Cerebellar cortex (tissue), 1 donor: ENCODE results near the gene SPATA19.

Experiments used
- DNase-seq: peaks from one replicate; pipeline ENCODE4 v3.0.0-alpha.2; 2015; ENCODE audit warnings: low spot score

Gene SPATA19

DNA sequence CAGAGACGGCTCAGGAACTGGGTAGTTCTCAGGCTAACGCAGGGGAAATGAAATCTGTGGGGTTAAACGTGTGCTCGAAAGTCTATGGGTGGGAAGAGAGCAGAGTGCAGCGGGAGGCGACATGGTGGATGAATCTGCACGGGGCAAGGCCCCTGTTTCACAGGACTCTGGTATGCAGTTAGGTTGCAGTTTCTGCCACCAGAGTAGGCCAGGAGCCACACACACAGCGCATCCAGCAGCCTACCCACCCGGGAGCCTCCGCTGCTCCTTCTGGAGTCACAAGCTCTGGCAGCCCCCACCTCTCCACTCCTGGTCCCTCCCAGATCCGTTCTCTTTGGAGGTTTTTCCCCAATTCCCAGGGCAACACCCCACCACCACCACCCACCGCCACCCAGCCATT lies 27.0 kb downstream of the SPATA19 start:
- DNase-seq: no peak

DNA sequence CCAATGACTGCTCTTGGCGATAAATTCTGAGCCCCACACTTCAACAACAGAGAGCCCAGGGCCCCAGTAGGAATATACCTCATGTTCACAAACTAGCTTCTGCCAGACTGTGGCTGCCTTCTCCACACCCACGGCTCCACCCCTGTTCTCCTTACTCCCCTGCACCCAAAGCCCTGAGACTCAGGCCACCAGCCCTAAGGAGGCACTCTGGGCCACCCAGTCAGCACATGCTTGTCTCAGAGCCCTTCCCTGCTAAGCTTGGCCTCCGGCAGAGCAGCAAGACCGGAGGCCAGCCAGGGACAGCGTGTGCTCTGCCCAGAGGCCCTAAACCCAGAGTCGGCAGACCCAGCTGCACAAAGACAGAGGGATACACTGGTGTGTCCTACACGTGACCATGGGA lies 27.9 kb downstream of the SPATA19 start:
- no peak for DNase-seq

DNA sequence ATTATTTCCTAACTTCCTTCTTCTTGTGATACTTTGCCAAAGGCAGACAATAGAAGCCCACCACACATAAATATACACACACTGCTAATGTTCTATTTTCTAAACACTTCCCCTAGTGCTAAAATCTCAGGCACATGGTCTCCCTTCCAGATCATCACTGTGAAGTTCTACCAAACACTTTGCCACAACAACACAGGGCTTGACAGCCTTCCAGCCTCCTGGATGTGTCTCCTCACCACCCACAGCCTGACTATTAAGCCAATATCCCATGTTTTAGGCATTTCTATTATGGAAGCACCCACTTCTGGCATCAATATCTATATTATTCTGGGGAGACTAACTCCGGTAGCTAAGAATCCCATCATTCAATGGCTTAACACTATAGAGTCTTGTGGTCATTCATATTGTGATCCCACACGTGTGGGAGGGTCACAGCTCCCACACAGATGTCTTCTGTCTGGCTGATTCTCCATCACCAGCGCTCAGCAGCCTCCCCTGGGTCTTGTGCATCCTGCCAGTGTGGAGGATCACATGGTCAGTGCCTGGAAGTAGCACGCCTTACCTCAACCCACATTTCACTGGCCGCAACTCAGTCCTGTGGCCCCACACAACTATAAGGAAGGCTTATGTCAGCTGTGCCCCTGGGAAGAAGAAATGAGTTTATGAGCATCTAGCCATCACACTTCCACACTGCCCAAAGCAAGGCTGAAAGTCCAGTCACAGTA lies 29.0 kb downstream of the SPATA19 start:
- DNase-seq: no peak

DNA sequence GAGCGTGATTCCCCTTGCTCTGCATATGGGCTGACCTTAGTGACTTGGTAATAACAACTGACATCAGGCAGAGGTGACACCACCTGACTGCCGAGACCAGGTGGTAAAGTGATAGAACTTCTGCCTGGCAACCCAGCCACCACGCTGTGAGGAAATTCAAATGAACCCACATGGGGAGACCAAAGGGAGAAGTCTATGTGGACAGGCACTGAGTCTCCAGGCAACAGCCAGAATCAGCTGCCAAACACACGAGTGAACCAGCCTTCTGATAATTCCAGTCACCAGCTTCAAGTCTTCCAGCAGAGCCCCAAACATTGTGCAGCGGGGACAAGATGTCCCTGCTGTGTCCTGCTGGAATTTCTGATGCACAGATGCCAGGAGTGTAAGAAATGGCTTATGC lies 29.7 kb downstream of the SPATA19 start:
- no peak for DNase-seq

DNA sequence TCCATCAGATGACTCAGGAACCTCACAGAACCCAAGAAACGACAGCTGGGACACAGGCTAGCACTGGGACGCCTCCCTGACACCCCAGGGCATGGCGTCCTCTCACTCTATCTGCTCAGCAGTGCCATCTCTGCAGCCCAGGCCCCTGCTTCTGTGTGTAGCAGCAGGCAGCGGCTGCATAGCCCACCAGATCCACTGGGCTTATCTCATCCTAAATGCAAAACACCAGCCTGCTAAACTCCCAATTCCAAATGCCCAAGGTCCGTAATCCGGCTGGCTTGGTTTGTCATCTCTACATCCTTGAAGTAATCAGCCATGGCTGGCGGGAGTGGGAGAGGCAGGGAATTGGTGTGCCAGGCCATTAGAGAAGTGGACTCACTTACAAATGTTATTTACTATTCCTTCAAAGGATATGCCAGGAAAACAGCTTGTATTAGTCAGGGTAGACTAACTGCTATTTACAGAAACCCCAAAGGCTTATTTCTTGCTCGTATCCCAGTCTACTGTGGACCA lies 30.7 kb downstream of the SPATA19 start:
- DNase-seq: no peak

DNA sequence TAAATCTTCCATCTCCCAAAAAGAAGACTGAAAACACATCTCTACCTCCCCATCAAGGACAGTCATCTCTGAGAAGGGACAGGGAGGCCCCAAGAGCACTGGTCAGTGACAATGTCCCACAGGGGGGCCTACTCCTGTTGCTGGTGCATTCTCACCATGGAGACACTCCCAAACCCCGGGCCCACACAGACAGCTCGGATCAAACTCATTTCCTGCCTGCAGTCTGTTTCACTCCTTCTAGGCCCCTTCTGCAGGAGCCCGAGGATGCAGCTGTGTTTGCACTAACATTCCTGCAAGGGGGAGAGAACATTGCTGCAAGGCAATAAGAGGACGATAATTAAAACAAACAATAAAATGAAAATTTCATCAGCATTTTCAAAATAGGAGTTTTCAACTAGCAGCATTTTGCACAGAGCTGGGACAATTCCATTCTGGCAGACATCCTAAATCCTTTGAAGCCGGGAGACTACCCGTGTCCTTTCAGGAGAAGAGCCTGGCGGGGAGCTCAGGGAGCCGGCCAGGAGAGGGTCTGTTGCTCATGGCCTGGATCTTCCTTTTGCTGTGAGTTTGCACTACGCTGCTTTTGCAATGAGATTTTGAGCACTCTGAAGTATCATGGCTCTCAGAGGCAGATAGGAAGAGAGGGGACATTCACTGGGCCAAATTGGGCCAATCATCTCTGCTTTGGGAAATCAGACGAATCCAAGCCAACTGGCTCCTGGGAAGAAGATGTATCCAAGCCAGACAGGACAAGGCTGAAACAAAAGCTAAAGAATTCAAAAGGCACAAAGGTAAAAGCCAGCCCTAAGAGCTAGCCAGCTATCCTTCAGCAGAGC lies 33.2 kb downstream of the SPATA19 start:
- DNase-seq: peak; percentile 53

DNA sequence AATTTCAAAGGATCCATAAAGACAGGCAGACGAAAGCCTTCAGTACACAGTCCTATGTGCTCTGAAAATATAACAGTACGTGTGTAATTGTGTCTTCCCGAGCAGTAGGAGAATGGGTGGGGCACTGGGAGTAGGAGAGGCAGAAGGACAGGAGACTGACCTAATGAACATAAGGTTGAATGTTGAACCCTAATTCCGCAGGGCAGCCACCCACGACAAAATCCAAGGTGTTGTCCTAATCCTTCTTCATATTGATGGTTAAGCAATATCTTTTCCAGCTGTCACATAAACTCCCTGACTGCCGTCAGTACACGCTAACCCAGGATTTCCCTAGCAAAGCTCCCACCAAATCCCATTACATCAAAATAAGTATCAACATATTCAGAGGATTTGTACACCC lies 34.5 kb downstream of the SPATA19 start:
- no peak for DNase-seq

DNA sequence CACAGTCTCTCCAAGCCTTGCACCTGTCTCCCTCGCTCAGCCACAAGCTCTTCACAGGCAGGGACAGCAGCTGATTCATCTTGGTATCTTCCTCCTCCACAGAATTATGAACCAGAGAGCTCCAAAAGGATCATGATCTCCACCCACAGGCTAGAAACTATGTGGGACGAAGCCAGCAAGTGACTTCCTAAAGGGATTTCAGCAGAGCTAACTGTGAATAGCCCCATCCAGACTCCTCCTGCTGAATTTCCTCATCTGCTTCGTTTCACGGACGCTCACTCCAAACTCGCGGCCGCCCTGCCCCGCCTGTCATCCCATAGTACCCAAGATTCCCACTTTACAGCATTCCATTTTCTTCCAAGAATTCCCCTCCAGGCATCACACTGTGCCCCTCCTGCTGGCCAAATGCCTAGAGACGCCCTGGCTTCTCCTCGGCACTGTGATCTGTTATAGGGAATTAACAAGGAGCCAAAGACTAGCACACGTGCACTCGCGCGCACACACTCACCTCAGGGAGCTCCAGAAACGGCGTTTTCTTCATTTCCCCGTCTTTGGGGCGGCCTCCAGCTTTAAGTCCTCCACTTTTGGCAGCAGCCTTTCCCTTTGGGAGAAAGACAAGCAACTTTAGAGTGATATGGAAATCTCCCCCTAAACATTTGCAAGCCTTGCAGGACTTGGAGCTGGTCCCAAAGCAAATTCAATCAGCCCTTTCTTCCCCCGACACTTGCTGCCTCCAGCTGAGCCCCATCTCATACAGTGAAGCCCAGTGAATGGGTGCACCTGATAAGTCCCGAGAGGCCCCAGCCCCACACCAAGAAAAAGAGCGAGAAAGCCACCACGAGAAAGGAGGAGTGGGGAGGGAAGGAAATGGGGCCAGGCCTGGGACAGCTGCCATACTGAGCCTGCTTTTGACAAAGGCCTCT lies 35.5 kb downstream of the SPATA19 start:
- peak; percentile 11 for DNase-seq

DNA sequence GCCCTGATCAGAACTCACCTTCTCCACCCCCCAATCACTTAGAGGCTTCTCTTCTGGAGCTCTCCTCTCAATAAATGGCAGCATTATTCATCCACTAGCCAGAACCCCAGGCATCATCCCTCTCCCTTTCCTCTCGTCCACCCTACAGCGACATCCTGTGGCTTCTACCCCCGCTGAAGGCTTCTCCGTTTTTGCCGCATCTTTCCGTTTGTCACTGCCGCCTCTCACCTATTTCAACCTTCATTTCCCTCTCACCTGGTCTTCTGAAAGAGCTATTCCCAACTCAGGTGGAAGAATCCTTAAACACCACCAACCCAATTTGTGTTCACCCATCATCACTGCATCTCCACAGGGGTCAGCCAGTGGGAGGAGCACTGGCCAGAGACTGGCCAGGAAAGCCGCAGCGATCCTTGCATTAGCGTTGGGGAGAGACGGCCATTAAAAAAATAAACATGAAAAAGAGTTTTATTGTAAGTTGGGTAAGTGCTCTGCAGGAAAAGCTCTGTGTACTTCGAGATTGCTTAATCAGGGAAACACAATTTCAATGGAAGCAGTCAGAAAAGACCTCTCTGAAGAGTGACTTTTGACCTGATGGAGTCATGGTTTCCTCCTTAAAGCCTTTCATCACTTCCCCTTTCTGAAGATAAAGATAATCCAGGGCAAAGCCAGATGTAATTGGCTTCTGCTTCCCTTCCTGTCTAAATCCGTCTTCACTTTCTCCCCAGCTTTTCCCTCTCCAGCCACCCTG lies 36.7 kb downstream of the SPATA19 start:
- DNase-seq: no peak

DNA sequence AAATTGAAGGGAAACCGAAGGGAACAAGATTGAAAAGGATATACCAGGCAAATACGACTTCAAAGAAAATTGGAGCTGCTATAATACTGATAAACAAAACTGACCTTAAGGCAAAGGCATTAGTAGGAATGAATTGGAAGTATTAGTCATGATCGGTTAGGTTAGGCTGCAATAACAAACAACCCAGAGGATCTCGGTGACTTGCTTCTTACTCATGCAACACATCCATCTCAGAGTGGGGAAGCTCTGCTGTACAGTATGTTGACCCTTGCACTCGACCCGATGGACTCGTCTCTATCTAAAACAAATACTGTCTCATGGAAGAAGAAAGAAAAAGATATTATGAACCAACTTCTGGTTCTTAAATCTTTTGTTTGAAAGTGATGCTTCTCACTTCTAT lies 42.3 kb downstream of the SPATA19 start:
- no peak for DNase-seq

DNA sequence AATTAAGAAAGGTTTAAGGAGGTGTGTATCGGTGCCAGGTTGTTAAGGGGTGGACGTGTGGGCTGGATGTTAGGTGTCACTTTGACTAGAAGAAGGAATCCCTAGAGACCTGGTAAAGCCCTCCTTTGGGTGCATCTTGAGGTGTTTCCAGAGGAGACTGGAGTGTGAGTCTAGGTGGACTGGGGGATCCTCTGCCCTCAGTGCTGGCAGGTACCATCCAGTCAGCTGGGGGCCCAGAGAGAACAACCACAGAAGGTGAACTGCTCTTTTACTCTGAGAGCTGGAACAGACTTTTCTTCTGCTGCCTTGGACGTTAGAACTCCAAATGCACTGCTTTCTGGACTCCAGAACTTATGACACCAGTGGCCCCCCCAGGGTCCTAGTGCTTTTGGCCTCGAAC lies 44.0 kb downstream of the SPATA19 start:
- DNase-seq: no peak

DNA sequence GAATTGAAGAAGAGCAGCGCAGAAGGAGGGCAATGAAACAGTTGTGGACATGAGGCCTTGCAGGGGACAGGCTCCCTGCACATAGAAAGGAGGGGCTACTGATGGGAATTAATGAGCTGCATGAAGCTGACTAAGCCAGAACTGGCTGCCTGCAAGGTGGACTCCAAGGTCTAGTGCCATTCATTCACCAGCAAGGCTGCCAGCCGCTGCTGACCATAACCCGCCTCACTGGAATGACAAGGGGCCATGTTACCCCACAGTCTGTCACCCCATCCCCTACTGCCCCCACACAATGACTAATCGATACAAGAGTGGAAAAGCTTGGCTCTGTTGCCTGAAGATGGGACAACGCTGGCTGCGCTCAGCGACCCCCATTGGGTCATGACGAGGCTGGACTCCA lies 44.6 kb downstream of the SPATA19 start:
- DNase-seq: no peak

DNA sequence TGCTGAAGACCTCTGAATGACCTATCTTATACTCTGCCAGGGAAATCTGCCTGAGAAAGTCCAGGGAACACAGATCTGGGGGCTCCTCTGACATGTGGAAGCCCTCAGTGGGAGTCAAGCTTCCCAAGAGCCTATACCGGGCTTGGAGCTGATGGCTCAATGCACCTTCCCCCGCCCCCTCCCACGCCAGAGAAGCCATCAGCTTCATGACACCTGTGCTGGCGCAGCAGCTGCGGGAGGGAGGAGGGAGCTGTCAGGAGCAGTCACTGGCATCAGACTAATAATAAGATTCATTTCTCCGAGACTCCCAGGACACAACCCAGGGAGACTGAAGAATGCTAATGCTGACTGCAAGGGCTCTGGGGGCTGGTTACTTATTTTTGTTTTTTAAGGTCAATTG lies 47.8 kb downstream of the SPATA19 start:
- no peak for DNase-seq

DNA sequence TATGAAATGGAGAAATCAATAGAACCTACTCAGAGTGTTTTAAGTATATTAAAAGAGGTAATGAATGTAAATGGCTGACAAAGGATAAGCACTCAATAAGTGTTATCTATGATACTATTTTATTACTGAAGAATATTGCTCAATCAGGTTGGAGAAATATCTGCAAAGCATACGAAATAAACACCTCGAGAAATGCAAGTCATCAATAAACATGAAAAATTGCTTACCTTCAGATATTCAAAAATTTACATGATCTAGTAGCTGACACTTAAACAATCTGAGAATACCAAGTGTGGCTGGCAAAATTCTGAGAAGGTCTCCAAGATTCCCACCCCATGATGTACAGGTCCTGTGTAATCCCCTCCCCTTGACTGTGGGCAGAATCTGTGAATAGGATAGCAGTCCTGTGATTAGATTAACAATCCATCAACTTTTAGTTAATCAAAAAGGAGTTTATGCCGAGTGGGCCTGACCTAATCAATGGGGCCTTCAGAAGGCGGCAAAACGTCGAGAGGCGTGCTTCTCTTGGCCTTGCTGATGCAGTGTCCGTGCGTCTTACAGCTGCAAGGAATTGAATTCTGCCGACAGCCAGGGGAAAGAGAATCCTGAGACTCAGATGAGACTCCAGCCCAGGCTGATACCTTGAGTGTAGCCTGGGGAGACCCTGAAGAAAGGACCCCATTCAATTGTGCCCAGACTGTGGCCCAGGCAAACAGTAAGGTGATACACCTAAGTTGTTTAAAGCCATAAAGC lies 49.1 kb downstream of the SPATA19 start:
- DNase-seq: no peak

DNA sequence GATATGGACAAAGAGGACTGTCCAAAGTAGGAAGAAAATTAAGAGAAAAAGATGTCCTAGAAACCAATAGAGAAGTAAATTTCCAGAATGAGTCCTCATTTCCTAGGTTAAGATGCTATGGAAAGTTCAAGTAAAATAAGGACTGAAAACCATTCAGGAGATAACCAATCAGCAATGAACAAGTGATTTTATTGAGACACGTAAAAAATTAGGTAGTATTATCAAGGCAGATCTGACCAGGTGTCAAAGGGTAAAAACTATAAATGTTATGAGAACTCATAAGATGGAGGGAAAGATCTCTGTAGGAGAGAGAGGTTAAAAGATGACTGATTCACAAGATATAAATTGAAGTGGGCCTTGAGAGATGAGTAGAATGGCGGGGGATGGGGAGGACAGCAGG lies 50.2 kb downstream of the SPATA19 start:
- no peak for DNase-seq

DNA sequence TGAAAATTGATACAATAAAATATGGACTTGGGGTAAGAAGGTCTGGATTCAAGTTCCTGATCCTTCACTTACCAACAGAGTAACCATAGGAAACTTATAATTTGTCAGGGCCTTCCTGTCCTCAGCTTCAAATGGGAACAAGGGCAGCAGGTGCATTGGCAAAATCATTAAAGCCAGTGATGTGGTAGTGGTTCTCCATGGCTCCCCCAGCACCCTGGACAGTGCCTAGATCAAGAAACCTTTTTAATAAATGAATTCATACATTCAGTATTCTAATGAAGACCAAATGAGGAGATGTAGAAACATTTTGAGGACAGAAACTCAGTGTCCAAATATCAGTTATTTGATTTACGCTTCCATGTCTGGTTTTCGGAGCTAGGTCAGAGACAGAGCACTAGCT lies 51.1 kb downstream of the SPATA19 start:
- DNase-seq: no peak

DNA sequence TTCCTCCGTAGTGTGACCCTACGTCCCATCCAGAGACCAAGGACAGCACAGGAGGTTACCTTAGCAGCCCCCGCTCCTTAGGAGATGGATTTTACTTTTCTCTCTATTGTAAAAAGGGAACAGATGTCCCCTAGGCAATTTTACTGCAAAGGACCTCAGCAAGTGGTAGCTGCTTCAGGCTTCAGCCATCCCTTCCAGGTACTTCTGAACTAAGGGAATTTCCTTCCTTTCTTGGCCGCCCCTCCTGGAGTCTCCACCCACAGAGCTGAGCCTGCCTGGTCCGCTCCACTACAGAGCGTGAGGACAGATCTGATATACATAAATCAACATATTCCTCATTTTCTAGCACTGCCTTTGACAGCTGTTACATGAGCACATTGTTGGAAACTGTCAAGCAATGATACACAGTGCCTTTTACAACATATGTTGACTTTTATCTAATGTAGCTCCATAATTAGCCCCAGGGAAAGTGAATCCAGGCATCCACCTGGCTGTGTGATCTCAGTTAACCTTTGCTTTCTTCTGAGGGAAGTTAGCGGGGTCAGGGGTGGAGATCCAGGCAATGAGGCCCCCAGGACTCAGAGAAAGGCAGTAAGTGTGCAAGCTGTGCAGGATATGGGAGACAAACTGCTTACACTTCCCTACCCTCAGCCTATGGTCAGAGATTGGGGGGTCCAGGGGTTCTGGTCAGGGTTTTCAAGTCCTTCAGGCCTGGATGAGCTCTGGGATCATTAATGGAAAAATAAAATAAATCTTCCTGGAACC lies 51.9 kb downstream of the SPATA19 start:
- DNase-seq: no peak

DNA sequence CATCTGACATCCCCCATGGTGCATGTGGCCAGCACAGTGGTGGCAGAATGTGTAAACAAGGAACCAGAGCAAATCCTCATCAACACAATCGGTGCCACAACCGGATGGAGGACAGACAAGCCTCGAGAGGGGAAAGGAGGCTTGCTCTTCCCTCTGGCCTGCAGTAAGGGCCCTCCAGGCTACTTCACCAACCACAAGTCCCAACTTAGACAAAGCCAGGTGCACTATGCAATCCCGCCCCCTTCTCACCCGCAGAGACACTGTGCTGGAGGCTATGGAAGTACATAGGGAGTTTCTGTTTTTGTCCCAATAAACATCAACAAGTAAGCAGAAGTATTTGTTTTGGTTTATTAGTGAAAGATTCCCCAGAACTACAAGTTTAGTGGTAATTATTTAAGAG lies 54.3 kb downstream of the SPATA19 start:
- DNase-seq: no peak
